H1 (cell line): ENCODE data around the gene SLC47A2. TPM values are rescaled to one million over a fixed set of nuclear protein-coding genes. Genes with fewer than 3 reads are reported as not detected.

Experiments used
- NRF1 ChIP-seq: IDR thresholded peaks from 2 replicates; pipeline ENCODE4 v1.6.1; 2011; ENCODE audit warnings: mild to moderate bottlenecking, low read depth, low read length, improper control_type of control experiment
- POU5F1 ChIP-seq: IDR thresholded peaks from 2 replicates; pipeline ENCODE4 v1.6.1; 2011; ENCODE audit warnings: low read depth, mild to moderate bottlenecking, low read length, moderate library complexity
- RAD21 ChIP-seq, 2 experiments: IDR thresholded peaks in 1 of 2; conservative IDR thresholded peaks in 1 of 2; 2 replicates each; pipeline ENCODE4 v1.6.1; 2011; ENCODE audit warnings: low read depth in 2 of 2, low read length in 2 of 2, improper control_type of control experiment in 1 of 2, inconsistent platforms in 1 of 2, mild to moderate bottlenecking in 1 of 2, moderate library complexity in 1 of 2
- ZNF274 ChIP-seq: IDR thresholded peaks from 2 replicates; pipeline ENCODE4 v1.7.0; 2012; ENCODE audit warnings: low read length, borderline replicate concordance; ENCODE audit errors: extremely low read depth
- polyA plus RNA-seq, 7 experiments: library from polyadenylated mRNA; depleted of rRNA in 3 of 7; stranded (reverse) in 5 of 7; unstranded in 2 of 7; fragments of >200 nt in 5 of 7; fragments of 200-250 nt in 2 of 7; gene quantifications; 1 replicate in 5 of 7; 2 replicates in 1 of 7; 4 replicates in 1 of 7; pipeline versions ENCODE4 v1.2.1 to v1.2.3, GENCODE V29; 2011 to 2013; ENCODE audit warnings: missing spikeins in 2 of 7, mixed read lengths in 2 of 7
- total RNA-seq: library from RNA; stranded (reverse); fragmentation: NEBNext Ultra II Directional; extraction: Animal tissue kit (Norgen Biotek cat#: 25700); gene quantifications from 2 replicates; pipeline ENCODE4 v1.2.1, GENCODE V29; 2021
- TF ChIP-seq, protein P1 (sequence below): IDR thresholded peaks from 2 replicates; pipeline ENCODE4 v1.6.1; 2012; ENCODE audit warnings: inconsistent platforms

SLC47A2 gene
- total and polyA plus RNA-seq, 2 of the 8 experiments (the other 6 are each of a cell fraction or from before 2014, with no cell fraction given), result not detected

DNA sequence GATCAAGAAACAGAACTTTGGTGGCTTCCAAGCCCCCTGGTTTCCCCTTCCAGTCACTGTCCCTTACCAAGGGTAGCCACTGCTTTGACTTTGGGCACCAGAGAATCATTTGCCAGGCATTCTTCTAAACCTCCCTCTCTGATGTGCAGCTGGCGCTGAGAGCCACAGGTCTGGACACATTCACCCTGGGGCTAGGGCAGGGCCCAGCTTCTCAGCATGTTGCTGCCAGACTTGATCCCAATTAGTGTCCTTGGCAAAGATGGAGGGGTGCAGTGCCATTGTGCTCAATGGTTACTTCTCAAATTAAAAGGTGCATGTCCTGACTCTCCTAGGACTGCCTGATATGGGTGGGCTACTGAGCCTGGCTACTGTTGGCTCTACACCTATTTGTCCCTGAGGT, 7.6 kb upstream of the SLC47A2 start (continued):
- TF ChIP-seq NRF1, result no peak
- no peak for TF ChIP-seq ZNF274
- TF ChIP-seq, protein P1, sequence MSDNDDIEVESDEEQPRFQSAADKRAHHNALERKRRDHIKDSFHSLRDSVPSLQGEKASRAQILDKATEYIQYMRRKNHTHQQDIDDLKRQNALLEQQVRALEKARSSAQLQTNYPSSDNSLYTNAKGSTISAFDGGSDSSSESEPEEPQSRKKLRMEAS, result no peak
- no peak for TF ChIP-seq POU5F1
- TF ChIP-seq RAD21 (IDR thresholded peaks at IDR 0.05 in 1 of 2, conservative IDR thresholded peaks at IDR 0.05 in 1 of 2; ENCODE audit: low read depth in 2 of 2, low read length in 2 of 2), result no peak
